WTC11 (cell line): ENCODE results near the gene ADAM22. TPM values are rescaled to one million over a fixed set of nuclear protein-coding genes. Genes with fewer than 3 reads are reported as not detected.

Source experiments
- ATAC-seq: fragments of 200-7000 bp; cut with Tn5 transposase; 2 replicates; pipeline ENCODE4 v1.10.0; 2021; ENCODE audit warnings: mild to moderate bottlenecking, moderate library complexity
- CTCF ChIA-PET: fragments of 300-600 bp; sonication (Branson Sonifier 250); formaldehyde crosslinking; loops from one replicate; lab custom pipeline; 2021; ENCODE audit warnings: antibody characterized with exemption; lab: Charles Lee
- POLR2A ChIA-PET: fragments of 350-600 bp; sonication (Branson Sonifier 250); formaldehyde crosslinking; loops from one replicate; lab custom pipeline; 2021; ENCODE audit warnings: antibody characterized with exemption; lab: Charles Lee
- DNase-seq: peaks from one replicate; pipeline ENCODE4 v3.0.0; 2021; ENCODE audit warnings: low spot score
- H3K27ac Mint-ChIP-seq: 2 replicates; pipeline ENCODE4 v1.8.0; 2021; ENCODE audit warnings: mixed read lengths
- H3K27me3 Mint-ChIP-seq: 2 replicates; pipeline ENCODE4 v1.8.0; 2021; ENCODE audit warnings: low read depth, mild to moderate bottlenecking, moderate library complexity, mixed read lengths
- H3K36me3 Mint-ChIP-seq: 2 replicates; pipeline ENCODE4 v1.8.0; 2021; ENCODE audit warnings: mixed read lengths
- H3K4me1 Mint-ChIP-seq: 2 replicates; pipeline ENCODE4 v1.8.0; 2022; ENCODE audit warnings: mixed read lengths
- H3K4me3 Mint-ChIP-seq: 2 replicates; pipeline ENCODE4 v1.8.0; 2021; ENCODE audit warnings: mild to moderate bottlenecking, moderate library complexity, mixed read lengths
- H3K9me3 Mint-ChIP-seq: 2 replicates; pipeline ENCODE4 v1.8.0; 2021; ENCODE audit warnings: mixed read lengths
- ATF1 ChIP-seq: sonication (generic); formaldehyde crosslinking; IDR thresholded peaks from 2 replicates; pipeline ENCODE4 v1.8.1; 2023; ENCODE audit warnings: mild to moderate bottlenecking, moderate library complexity, missing genetic modification reagents
- CBFB ChIP-seq: sonication (generic); formaldehyde crosslinking; IDR thresholded peaks from 2 replicates; pipeline ENCODE4 v1.8.1; 2022; ENCODE audit warnings: mild to moderate bottlenecking, low read depth, missing genetic modification reagents
- E2F5 ChIP-seq: sonication (generic); formaldehyde crosslinking; IDR thresholded peaks from 2 replicates; pipeline ENCODE4 v1.8.1; 2022; ENCODE audit warnings: mild to moderate bottlenecking, moderate library complexity, missing genetic modification reagents
- GTF2I ChIP-seq: fragments of 250-450 bp; sonication (Bioruptor Pico); conservative IDR thresholded peaks from 2 replicates; pipeline ENCODE4 v1.4.0; 2021; ENCODE audit warnings: mild to moderate bottlenecking
- IRF2 ChIP-seq: sonication (generic); formaldehyde crosslinking; IDR thresholded peaks from 2 replicates; pipeline ENCODE4 v1.8.0; 2022; ENCODE audit warnings: low read depth, missing genetic modification reagents, borderline replicate concordance
- JAZF1 ChIP-seq: fragments of 250-450 bp; sonication (Bioruptor Pico); IDR thresholded peaks from 2 replicates; pipeline ENCODE4 v1.9.0; 2021; ENCODE audit warnings: moderate library complexity, mild to moderate bottlenecking, inconsistent platforms
- NR3C1 ChIP-seq: sonication (generic); formaldehyde crosslinking; conservative IDR thresholded peaks from 2 replicates; pipeline ENCODE4 v1.8.1; 2023; ENCODE audit warnings: low read depth, mild to moderate bottlenecking, missing genetic modification reagents
- ZNF138 ChIP-seq: sonication (generic); formaldehyde crosslinking; conservative IDR thresholded peaks from 2 replicates; pipeline ENCODE4 v1.8.1; 2022; ENCODE audit warnings: mild to moderate bottlenecking, moderate library complexity, missing genetic modification reagents
- ZNF219 ChIP-seq: sonication (generic); formaldehyde crosslinking; IDR thresholded peaks from 2 replicates; pipeline ENCODE4 v1.8.0; 2023; ENCODE audit warnings: missing genetic modification reagents, mild to moderate bottlenecking, borderline replicate concordance
- ZNF232 ChIP-seq: sonication (generic); formaldehyde crosslinking; IDR thresholded peaks from 2 replicates; pipeline ENCODE4 v1.8.0; 2022; ENCODE audit warnings: mild to moderate bottlenecking, missing genetic modification reagents
- ZNF281 ChIP-seq: sonication (generic); formaldehyde crosslinking; IDR thresholded peaks from 2 replicates; pipeline ENCODE4 v1.8.0; 2023; ENCODE audit warnings: mild to moderate bottlenecking, missing genetic modification reagents
- ZNF317 ChIP-seq: sonication (generic); formaldehyde crosslinking; IDR thresholded peaks from 2 replicates; pipeline ENCODE4 v1.8.1; 2023; ENCODE audit warnings: low read depth, mild to moderate bottlenecking, moderate library complexity, missing genetic modification reagents, borderline replicate concordance
- ZNF423 ChIP-seq: fragments of 250-450 bp; sonication (Bioruptor Pico); IDR thresholded peaks from 2 replicates; pipeline ENCODE4 v2.1.2; 2022; ENCODE audit warnings: mild to moderate bottlenecking, moderate library complexity
- ZNF532 ChIP-seq: fragments of 250-450 bp; sonication (Bioruptor Pico); IDR thresholded peaks from 2 replicates; pipeline ENCODE4 v1.9.0; 2021; ENCODE audit warnings: mild to moderate bottlenecking, borderline replicate concordance
- ZNF671 ChIP-seq: fragments of 250-450 bp; sonication (Bioruptor Pico); IDR thresholded peaks from 2 replicates; pipeline ENCODE4 v1.8.0; 2021; ENCODE audit warnings: mild to moderate bottlenecking
- total RNA-seq: library from RNA; stranded (reverse); gene quantifications from 3 replicates; pipeline ENCODE4 v1.2.3, GENCODE V29; 2021
- TF ChIP-seq, protein P1 (sequence below): sonication (generic); formaldehyde crosslinking; IDR thresholded peaks from 2 replicates; pipeline ENCODE4 v1.8.1; 2023; ENCODE audit warnings: mild to moderate bottlenecking, missing genetic modification reagents, borderline replicate concordance
- TF ChIP-seq, protein P2 (sequence below): sonication (generic); formaldehyde crosslinking; IDR thresholded peaks from 2 replicates; pipeline ENCODE4 v1.8.1; 2022; ENCODE audit warnings: low read depth, missing genetic modification reagents, borderline replicate concordance
- TF ChIP-seq, protein P3 (sequence below): sonication (generic); formaldehyde crosslinking; IDR thresholded peaks from 2 replicates; pipeline ENCODE4 v1.8.1; 2022; ENCODE audit warnings: missing genetic modification reagents, borderline replicate concordance

The ADAM22 gene
- total RNA-seq, 1 experiment from 2014 or later, result 12.4 TPM

- TF ChIP-seq, protein P1, sequence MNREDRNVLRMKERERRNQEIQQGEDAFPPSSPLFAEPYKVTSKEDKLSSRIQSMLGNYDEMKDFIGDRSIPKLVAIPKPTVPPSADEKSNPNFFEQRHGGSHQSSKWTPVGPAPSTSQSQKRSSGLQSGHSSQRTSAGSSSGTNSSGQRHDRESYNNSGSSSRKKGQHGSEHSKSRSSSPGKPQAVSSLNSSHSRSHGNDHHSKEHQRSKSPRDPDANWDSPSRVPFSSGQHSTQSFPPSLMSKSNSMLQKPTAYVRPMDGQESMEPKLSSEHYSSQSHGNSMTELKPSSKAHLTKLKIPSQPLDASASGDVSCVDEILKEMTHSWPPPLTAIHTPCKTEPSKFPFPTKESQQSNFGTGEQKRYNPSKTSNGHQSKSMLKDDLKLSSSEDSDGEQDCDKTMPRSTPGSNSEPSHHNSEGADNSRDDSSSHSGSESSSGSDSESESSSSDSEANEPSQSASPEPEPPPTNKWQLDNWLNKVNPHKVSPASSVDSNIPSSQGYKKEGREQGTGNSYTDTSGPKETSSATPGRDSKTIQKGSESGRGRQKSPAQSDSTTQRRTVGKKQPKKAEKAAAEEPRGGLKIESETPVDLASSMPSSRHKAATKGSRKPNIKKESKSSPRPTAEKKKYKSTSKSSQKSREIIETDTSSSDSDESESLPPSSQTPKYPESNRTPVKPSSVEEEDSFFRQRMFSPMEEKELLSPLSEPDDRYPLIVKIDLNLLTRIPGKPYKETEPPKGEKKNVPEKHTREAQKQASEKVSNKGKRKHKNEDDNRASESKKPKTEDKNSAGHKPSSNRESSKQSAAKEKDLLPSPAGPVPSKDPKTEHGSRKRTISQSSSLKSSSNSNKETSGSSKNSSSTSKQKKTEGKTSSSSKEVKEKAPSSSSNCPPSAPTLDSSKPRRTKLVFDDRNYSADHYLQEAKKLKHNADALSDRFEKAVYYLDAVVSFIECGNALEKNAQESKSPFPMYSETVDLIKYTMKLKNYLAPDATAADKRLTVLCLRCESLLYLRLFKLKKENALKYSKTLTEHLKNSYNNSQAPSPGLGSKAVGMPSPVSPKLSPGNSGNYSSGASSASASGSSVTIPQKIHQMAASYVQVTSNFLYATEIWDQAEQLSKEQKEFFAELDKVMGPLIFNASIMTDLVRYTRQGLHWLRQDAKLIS (CRISPR knock-in tag), result no peak
- no peak for TF ChIP-seq ZNF317 (CRISPR knock-in tag)
- no peak for TF ChIP-seq GTF2I
- TF ChIP-seq JAZF1 (CRISPR knock-in tag), result no peak
Measured at GRCh38 chr7:88111954-88112471, 178.0 kb downstream of the ADAM22 start (continued).

GRCh38 chr7:88115258-88115796, 181.3 kb downstream of the ADAM22 start:
- no peaks in the 10 kb centered on the region for H3K27me3 Mint-ChIP-seq
- DNase-seq, result no peak
- no peak overlapping the region for H3K27ac Mint-ChIP-seq
- ChIA-PET POLR2A (no interaction called here), CTCF (no interaction called here)
- no peak for TF ChIP-seq ZNF138 (CRISPR knock-in tag)
- no peak for TF ChIP-seq ZNF219 (CRISPR knock-in tag)
- no peak for TF ChIP-seq ZNF532 (CRISPR knock-in tag)
- peaks cover 15% of the 10 kb centered on the region for H3K4me1 Mint-ChIP-seq
- H3K36me3 Mint-ChIP-seq, result no peaks in the 10 kb centered on the region
- H3K4me3 Mint-ChIP-seq, result no peak overlapping the region
- no peaks in the 10 kb centered on the region for H3K9me3 Mint-ChIP-seq
- ATAC-seq, result no peak

DNA sequence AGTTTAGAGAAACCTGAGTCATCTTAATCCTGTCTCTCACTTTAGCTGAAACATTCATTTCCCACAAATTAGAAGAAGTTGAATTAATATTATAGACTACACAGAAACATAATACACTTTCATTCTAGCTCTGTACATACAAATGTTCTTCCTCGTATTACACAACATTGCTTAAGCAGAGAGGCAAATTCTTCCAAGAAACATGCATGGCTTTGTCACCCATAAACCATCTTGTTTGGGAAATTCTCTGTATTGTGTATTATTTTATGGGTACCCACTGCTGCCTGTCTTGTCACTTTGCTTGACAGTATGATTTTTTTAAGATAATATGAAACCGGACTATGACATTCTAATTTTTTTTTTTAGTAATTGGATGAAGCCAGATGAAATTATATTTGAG, 181.8 kb downstream of the ADAM22 start:
- H3K4me3 Mint-ChIP-seq, result no peak overlapping the region
- H3K9me3 Mint-ChIP-seq, result no peaks in the 10 kb centered on the region
- ATAC-seq, result no peak
- no peak overlapping the region for H3K27ac Mint-ChIP-seq
- POLR2A ChIA-PET, result no interaction called here
- H3K36me3 Mint-ChIP-seq, result no peaks in the 10 kb centered on the region
- DNase-seq, result no peak
- H3K4me1 Mint-ChIP-seq, result peaks cover 15% of the 10 kb centered on the region
- CTCF ChIA-PET, result no interaction called here
- H3K27me3 Mint-ChIP-seq, result no peaks in the 10 kb centered on the region
- TF ChIP-seq IRF2 (CRISPR knock-in tag) (no peak), E2F5 (CRISPR knock-in tag) (no peak), ATF1 (CRISPR knock-in tag) (no peak), ZNF281 (CRISPR knock-in tag) (no peak), CBFB (CRISPR knock-in tag) (no peak), GTF2I (no peak), ZNF671 (no peak), ZNF232 (no peak), ZNF423 (CRISPR knock-in tag) (no peak), NR3C1 (no peak)
- TF ChIP-seq, protein P2, sequence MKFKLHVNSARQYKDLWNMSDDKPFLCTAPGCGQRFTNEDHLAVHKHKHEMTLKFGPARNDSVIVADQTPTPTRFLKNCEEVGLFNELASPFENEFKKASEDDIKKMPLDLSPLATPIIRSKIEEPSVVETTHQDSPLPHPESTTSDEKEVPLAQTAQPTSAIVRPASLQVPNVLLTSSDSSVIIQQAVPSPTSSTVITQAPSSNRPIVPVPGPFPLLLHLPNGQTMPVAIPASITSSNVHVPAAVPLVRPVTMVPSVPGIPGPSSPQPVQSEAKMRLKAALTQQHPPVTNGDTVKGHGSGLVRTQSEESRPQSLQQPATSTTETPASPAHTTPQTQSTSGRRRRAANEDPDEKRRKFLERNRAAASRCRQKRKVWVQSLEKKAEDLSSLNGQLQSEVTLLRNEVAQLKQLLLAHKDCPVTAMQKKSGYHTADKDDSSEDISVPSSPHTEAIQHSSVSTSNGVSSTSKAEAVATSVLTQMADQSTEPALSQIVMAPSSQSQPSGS (CRISPR knock-in tag), result no peak
- TF ChIP-seq, protein P3, sequence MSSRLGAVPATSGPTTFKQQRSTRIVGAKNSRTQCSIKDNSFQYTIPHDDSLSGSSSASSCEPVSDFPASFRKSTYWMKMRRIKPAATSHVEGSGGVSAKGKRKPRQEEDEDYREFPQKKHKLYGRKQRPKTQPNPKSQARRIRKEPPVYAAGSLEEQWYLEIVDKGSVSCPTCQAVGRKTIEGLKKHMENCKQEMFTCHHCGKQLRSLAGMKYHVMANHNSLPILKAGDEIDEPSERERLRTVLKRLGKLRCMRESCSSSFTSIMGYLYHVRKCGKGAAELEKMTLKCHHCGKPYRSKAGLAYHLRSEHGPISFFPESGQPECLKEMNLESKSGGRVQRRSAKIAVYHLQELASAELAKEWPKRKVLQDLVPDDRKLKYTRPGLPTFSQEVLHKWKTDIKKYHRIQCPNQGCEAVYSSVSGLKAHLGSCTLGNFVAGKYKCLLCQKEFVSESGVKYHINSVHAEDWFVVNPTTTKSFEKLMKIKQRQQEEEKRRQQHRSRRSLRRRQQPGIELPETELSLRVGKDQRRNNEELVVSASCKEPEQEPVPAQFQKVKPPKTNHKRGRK (CRISPR knock-in tag), result no peak
